Duodenal mucosa (tissue), 2 donors: ENCODE results near the gene PRXL2B.

Experiments used
- H3K27ac ChIP-seq: one replicate; pipeline ENCODE4 v1.7.0; 2013; ENCODE audit warnings: low read depth, low read length
- H3K27me3 ChIP-seq, 2 donors: one replicate each; pipeline ENCODE4 v1.7.0; 2013; ENCODE audit warnings: low read length in 2 of 2, control low read depth in 1 of 2; ENCODE audit not compliant: insufficient read depth in 2 of 2, control insufficient read depth in 1 of 2
- H3K36me3 ChIP-seq, 2 donors: one replicate each; pipeline ENCODE4 v1.7.0; 2013; ENCODE audit warnings: low read length in 2 of 2, control low read depth in 1 of 2; ENCODE audit not compliant: insufficient read depth in 2 of 2, control insufficient read depth in 1 of 2
- H3K4me1 ChIP-seq, 2 donors: one replicate each; pipeline ENCODE4 v1.7.0; 2013; ENCODE audit warnings: low read length in 2 of 2, control low read depth in 1 of 2; ENCODE audit not compliant: insufficient read depth in 2 of 2, control insufficient read depth in 1 of 2
- H3K4me3 ChIP-seq, 2 donors: one replicate each; pipeline ENCODE4 v1.7.0; 2013; ENCODE audit warnings: low read length in 2 of 2, low read depth in 1 of 2
- H3K9ac ChIP-seq, 2 donors: one replicate each; pipeline ENCODE4 v1.7.0; 2013; ENCODE audit warnings: low read length in 2 of 2, low read depth in 1 of 2
- H3K9me3 ChIP-seq, 2 donors: one replicate each; pipeline ENCODE4 v1.7.0; 2013; ENCODE audit warnings: low read length in 2 of 2, control low read depth in 1 of 2; ENCODE audit not compliant: control insufficient read depth in 1 of 2

PRXL2B gene, protein sequence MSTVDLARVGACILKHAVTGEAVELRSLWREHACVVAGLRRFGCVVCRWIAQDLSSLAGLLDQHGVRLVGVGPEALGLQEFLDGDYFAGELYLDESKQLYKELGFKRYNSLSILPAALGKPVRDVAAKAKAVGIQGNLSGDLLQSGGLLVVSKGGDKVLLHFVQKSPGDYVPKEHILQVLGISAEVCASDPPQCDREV

DNA sequence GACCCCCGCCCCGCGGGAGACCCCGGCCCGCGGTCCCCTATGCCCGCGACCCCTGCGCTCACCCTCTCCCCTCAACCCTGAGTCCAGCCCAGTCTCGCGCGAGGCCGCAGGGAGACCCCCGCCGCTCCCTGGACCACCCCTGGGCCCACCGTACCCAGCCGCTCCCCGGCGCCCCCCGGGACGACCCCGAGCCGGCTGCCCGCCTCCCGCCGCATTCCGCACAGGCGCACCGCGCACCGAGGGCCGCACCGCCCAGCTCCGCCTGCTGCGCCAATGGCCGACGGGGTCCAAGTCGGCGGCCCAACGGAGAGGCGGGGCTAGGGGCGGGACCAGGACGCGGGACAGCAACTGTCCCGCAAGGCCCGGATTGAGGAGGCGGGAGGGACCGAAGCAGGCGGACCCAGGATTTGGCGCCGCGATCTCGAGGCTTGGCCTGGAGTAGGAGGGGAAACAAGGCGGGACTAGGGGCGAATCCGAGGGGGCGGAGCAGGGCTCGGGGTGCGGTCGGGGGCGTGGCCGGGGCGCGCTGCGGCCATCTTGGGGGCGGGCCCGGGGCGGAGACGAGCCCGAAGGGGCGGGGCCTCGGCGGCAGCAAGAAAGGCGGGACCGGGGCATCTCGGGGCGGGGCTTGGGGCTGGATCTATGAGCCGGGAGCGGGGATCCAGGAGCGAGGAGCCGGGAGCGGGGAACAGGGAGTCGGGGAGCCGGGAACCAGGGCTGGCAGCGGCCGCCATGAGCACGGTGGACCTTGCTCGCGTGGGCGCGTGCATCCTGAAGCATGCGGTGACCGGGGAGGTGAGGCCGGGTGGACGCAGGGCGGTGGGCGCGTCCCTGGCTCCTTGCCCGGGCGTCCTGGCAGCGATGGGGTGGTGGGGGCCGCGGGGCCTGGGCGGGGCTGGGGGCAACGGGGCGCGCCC, at the start of gene PRXL2B:
Gene PRXL2B, plus strand, starts transcription at position 624 of the 917 bp plus-strand sequence. Its CDS starts 109 bp downstream, at position 733.
- peak within 1 kb of the TSS; percentile 96 to 98 for H3K9ac ChIP-seq
- H3K4me1 ChIP-seq = peaks cover 27 to 42% of the 10 kb centered on the region in 2 donors
- H3K27ac ChIP-seq = peak within 1 kb of the TSS; percentile 98
- H3K9me3 ChIP-seq = no peaks in the 10 kb centered on the region
- H3K36me3 ChIP-seq = peaks cover 0 to 19% of the 10 kb centered on the region in 2 donors
- H3K4me3 ChIP-seq = peak within 1 kb of the TSS; percentile 87 to 92
- H3K27me3 ChIP-seq = no peaks in the 10 kb centered on the region

DNA sequence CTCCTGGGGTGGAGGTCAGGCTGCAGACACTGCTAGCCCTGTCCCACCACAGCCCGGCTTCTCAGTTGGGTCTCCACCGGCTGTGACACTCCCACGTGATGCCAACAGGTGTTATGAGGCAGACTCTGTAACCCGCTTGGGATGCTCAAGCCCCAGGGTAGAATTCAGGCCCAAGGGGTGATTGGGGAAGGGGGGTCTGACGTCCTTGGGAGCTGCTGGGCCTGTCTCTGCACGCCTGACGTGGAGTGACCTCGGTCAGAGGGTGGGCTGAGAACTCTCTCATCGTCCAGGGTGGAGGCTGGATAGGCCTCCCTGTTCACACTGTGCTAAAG, 48.8 kb upstream of the PRXL2B start:
- H3K36me3 ChIP-seq = no peaks in the 10 kb centered on the region
- no peak overlapping the region for H3K27ac ChIP-seq
- H3K4me1 ChIP-seq = peaks cover 18 to 38% of the 10 kb centered on the region in 2 donors
- H3K9me3 ChIP-seq = no peaks in the 10 kb centered on the region
- H3K9ac ChIP-seq = no peak overlapping the region
- H3K4me3 ChIP-seq = no peak overlapping the region
- H3K27me3 ChIP-seq = peaks cover 28 to 35% of the 10 kb centered on the region in 2 donors

DNA sequence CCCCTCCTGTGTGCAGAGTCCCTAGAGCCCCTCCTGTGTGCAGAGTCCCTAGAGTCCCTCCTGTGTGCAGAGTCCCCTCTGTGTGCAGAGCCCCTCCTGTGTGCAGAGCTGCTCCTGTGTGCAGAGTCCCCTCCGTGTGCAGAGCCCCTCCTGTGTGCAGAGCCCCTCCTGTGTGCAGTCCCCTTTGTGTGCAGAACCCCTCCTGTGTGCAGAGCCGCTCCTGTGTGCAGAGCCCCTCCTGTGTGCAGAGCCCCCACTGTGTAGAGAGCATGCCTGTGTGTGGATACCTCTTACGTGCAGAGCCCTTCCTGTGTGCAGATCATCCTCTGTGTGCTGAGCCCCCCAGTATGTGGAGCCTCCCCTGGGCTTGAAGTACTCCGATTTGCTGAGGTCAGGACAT, 48.2 kb upstream of the PRXL2B start:
- peaks cover 25 to 32% of the 10 kb centered on the region in 2 donors for H3K27me3 ChIP-seq
- H3K27ac ChIP-seq = no peak overlapping the region
- no peak overlapping the region for H3K9ac ChIP-seq
- H3K4me1 ChIP-seq = peaks cover 18 to 38% of the 10 kb centered on the region in 2 donors
- no peaks in the 10 kb centered on the region for H3K9me3 ChIP-seq
- H3K4me3 ChIP-seq = no peak overlapping the region
- H3K36me3 ChIP-seq = no peaks in the 10 kb centered on the region

DNA sequence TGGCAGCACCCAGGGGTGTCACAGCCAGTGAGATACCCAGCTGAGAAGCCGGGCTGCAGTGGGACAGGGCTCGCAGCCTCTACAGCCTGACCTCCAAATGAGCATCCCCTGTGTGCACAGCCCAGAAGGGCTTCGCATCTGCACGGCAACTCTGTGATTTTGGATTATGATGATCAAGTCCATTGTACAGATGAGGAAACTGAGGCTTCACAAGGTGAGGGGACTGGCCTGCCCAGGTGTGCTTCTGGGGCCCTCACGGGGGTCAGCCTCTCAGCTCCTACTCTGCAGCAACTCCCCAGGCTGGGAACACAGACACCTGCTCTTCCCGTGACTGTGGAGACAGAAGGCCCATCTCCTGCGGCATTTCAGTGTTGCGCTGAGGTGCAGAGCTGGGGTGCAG, 47.7 kb upstream of the PRXL2B start:
- no peak overlapping the region for H3K4me3 ChIP-seq
- no peaks in the 10 kb centered on the region for H3K36me3 ChIP-seq
- no peaks in the 10 kb centered on the region for H3K9me3 ChIP-seq
- H3K27me3 ChIP-seq = peaks cover 25 to 32% of the 10 kb centered on the region in 2 donors
- H3K9ac ChIP-seq = no peak overlapping the region
- peaks cover 18 to 41% of the 10 kb centered on the region in 2 donors for H3K4me1 ChIP-seq
- no peak overlapping the region for H3K27ac ChIP-seq

DNA sequence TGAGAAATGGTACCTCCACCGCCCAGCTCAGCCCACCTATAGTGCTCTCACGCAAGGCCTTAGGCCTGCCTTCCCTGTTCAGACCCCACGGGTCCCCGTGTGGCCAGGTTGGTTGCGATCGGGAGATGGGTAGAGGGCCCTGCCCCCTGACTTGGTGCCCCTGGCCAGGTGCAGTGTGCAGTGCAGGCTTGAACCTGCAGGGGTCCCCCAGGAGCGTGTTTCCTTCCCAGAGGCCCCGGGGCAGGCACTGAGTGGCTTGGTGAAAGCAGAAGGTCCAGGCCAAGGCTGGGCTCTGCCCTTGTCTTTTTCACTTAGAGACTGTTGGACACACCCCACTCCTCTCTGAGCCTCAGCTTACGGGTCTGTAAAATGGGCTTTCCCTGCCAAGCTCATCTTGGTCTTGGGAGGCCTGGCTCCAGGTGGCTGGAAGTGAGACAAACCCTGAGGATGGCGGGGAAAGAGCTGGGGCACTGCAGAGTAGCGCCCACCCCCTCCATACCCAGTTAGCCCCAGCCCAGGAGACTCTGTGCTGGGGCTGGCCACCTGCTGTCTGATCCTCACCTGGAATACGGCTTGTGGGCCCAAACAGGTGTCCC, 47.2 kb upstream of the PRXL2B start:
- Histone ChIP-seq H3K27me3 (peaks cover 22 to 32% of the 10 kb centered on the region in 2 donors), H3K36me3 (no peaks in the 10 kb centered on the region)

DNA sequence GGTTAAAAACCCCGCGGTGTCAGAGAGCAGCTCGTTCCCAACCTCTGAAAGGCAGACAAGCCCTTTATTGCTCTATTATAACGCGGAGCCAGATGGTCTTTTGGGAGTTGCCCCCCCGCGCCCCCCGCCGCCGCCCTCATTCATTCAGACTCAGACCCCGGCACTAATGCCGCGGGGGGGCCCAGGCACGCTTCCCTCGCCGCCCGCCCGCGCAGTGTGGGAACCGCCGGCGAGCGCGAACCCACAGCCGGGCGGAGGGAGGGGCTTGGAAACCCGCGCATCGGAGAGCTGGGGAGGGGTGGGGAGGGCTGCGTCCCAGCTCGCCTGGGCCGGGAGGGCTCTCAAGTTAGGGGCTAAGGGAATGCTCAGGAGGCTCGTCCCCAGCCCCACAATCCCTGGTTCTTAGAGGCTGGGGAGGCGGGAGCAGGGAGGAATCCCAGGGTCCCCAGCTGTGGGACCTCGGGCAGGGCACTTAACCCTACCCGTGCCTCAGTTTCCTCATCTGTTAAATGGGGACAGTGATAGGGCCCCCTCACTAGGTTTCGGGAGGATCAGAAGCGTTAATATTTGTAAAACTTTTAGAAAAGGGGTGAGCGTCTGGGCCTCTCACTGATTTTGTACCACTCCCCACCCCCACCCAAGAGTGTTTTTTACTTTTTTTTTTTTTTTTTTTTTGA, 45.6 kb upstream of the PRXL2B start:
- H3K4me3 ChIP-seq = no peak overlapping the region
- peaks cover 19 to 48% of the 10 kb centered on the region in 2 donors for H3K4me1 ChIP-seq
- H3K27ac ChIP-seq = no peak overlapping the region
- no peaks in the 10 kb centered on the region for H3K36me3 ChIP-seq
- no peaks in the 10 kb centered on the region for H3K9me3 ChIP-seq
- H3K9ac ChIP-seq = no peak overlapping the region
- H3K27me3 ChIP-seq = peaks cover 8 to 22% of the 10 kb centered on the region in 2 donors

More for the DNA sequence above, 47.2 kb upstream of the PRXL2B start:
- no peaks in the 10 kb centered on the region for H3K9me3 ChIP-seq
- no peak overlapping the region for H3K4me3 ChIP-seq
- no peak overlapping the region for H3K9ac ChIP-seq
- H3K4me1 ChIP-seq = peaks cover 23 to 46% of the 10 kb centered on the region in 2 donors
- no peak overlapping the region for H3K27ac ChIP-seq

DNA sequence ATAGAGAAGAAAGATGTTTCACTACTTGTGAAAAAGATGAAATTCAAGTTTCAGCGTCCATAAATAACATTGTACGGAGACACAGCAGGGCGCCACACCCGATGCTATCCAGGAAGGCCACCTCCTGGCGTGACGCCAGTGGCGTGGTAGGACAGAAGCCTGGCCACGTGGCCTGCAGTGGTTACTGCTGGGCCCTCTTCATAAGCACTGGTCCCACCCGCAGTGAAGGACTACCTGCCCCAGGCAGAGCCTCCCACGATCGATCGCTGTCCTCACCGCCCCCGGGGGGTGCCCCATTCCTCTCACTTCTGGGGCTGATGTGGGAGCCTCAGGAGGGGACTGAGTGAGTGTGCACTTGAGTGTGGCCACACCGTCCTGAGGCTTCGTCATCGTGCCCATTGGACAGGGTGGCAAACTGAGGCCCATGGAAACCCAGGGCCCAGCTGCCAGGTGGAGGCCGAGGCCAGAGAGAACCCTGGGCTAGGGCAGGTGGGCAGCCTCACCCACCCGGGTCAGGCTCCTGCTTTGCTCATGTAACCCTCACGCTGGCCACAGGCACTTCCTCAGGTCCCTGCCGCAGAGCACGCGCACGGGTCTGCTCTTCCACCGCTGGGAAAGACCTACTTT, 44.8 kb upstream of the PRXL2B start:
- H3K9ac ChIP-seq = no peak overlapping the region
- no peak overlapping the region for H3K4me3 ChIP-seq
- H3K27ac ChIP-seq = no peak overlapping the region
- peaks cover 18 to 47% of the 10 kb centered on the region in 2 donors for H3K4me1 ChIP-seq
- no peaks in the 10 kb centered on the region for H3K36me3 ChIP-seq
- H3K27me3 ChIP-seq = peaks cover 3 to 17% of the 10 kb centered on the region in 2 donors
- H3K9me3 ChIP-seq = no peaks in the 10 kb centered on the region

DNA sequence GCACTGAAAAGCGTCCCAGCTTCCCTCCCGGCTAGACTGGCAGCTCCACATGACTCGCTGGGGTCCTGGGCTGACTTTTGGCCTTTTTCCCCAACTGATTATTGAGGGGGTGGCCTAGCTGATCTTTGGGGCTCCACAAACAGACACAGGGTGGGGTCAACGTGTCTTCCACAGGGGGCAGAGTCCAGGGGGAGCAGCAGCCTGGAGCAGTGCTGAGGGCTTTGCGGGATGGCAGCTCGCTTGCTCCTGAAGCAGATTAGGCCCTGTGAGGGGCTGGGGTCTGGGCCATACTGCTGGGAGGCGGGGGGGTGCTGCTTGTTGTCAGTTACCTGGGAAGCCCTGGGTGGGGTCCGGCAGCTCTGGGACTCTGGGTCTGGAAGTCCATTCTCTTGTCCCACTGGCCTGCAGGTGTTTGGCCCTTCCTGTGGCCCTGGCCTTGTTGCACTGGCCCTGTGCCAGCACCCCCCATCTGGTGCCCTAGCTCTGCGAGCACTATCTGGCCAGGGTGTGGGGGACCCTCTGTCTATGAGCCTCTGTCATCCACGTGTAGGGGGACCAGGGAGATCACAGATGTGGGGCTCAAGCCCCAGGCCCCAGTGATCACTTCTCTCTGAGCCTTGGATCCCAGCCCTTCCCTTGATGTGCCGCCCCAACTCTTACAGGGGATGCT, 44.2 kb upstream of the PRXL2B start:
- Histone ChIP-seq H3K9me3 (no peaks in the 10 kb centered on the region), H3K27ac (no peak overlapping the region), H3K9ac (no peak overlapping the region), H3K4me3 (no peak overlapping the region), H3K36me3 (no peaks in the 10 kb centered on the region), H3K27me3 (peaks cover 0 to 10% of the 10 kb centered on the region in 2 donors), H3K4me1 (peaks cover 17 to 48% of the 10 kb centered on the region in 2 donors)

DNA sequence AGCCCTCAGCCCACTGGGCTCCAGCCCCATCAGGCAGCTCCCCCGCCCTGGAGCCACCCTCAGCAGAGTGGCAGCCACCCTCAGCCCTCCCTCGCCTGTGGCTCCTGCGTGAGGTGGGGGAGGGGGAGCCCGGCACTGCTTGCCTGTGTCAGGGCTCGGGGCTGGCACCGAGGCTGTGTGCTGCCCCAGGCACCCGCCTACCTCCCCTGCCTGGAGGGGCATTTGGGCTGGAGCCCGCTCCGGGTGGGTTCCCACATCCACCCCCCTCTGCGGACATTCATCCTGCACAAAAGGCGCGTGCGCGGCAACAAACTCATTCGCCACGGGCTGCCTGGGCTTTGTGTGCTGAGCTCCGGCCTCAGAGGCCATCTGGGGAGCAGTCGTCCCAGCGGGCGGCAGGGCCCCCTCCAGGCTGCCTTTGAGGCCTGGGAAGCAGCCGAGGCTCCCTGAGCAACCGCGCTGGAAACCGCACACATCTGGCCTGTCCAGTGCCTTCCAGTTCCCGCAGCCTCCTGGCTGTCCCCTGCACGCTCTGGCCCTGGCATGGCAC, 43.0 kb upstream of the PRXL2B start:
- H3K27ac ChIP-seq = no peak overlapping the region
- H3K4me1 ChIP-seq = peaks cover 26 to 60% of the 10 kb centered on the region in 2 donors
- H3K27me3 ChIP-seq = peaks cover 0 to 10% of the 10 kb centered on the region in 2 donors
- H3K9ac ChIP-seq = no peak overlapping the region
- H3K4me3 ChIP-seq = no peak overlapping the region
- H3K9me3 ChIP-seq = no peaks in the 10 kb centered on the region
- H3K36me3 ChIP-seq = no peaks in the 10 kb centered on the region
